ENCODE data around the gene SLC12A3. TPM values are rescaled to one million over a fixed set of nuclear protein-coding genes. Genes with fewer than 3 reads are reported as not detected.

The SLC12A3 gene
- polyA plus RNA-seq, 2 of the 4 experiments (the other 2 are of a cell fraction): 0.08 to 0.09 TPM

GRCh38 chr16:56936950-56937349 lies 71.9 kb downstream of the SLC12A3 start:
- ChIA-PET POLR2A (interaction anchor here (0.6 kb wide), 1 partner anchor 184 kb away, joined by 3 read pairs; no protein-coding TSS in a partner anchor), CTCF (interaction anchor here (0.8 to 1.7 kb wide), 6 partner anchors 9 to 70 kb away, joined by 3 to 6 read pairs (median 4); no protein-coding TSS in a partner anchor)
- TF ChIP-seq TP53 (CRISPR knock-in tag; IDR thresholded peaks at IDR 0.05): no peak
- TF ChIP-seq FOSL2 (IDR thresholded peaks at IDR 0.05): no peak
- no peak for TF ChIP-seq FOSL2 (CRISPR knock-in tag; IDR thresholded peaks at IDR 0.05)
- TF ChIP-seq ZC3H11A (IDR thresholded peaks at IDR 0.05): no peak
- no peak for FAIRE-seq
- Histone ChIP-seq H3K4me2 (peak overlapping the region; percentile 88; the same call in 2 of the 3 replicates), H3K9me3 (no peaks in the 10 kb centered on the region), H3K27ac (peak overlapping the region in 1 of 2 experiments; percentile 57; a peak in 3 of 6 replicates), H3K4me1 (peaks cover 34% of the 10 kb centered on the region), H3K4me3 (no peak overlapping the region)
- 89% methylated on average over 5 of the region's 5 CpGs for WGBS (ENCODE audit: missing lambda C conversion rate)
- no peak for ATAC-seq
- no peak for DNase-seq (ENCODE audit: low read depth in 1 of 2, low spot score in 1 of 2)

DNA sequence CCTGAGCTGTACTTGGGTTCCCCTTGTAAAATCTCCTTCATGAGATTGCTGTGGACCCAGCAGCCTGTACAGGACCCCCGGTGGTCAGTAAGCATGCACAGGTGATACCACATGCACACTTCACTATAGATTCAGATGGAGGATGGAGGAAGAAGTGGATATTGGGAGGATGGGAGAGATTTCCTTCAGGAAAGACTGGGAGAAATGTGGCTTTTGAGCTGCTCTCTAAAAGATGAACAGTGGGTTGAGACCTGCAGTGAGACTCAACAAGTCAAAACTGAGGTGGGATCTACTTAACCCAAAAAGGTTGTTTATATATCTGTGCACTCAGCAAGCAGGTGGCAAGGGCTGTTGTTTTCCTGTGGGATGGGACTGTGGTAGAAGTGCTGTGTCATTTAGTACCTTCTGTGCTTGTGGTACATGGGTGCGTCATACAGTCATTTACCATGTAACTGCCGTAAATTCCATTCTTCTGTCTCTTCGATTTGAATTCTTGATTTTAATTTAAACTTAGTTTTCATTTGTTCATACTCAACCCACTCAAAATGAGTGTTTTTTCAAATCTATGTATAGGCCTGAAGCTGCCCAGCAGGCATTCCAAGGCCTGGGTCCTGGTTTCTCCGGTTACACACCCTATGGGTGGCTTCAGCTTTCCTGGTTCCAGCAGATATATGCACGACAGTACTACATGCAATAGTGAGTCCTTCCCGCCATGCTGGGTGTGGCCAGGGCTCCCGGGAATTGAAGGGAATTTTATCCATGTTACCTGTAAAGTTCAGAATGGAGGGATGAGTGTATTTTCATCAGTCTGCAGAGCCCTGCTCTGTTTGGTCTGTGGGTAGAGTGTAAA lies 73.9 kb downstream of the SLC12A3 start:
- WGBS (ENCODE audit: missing lambda C conversion rate): 88% methylated on average over 8 of the region's 8 CpGs
- ChIA-PET CTCF (no interaction called here), POLR2A (no interaction called here)
- no peak for FAIRE-seq
- no peak overlapping the region for H3K4me3 ChIP-seq
- no peak overlapping the region for H3K4me2 ChIP-seq
- no peaks in the 10 kb centered on the region for H3K9me3 ChIP-seq
- H3K27ac ChIP-seq: no peak overlapping the region
- peaks cover 31% of the 10 kb centered on the region for H3K4me1 ChIP-seq
- ATAC-seq: peak in 1 of 2 experiments; percentile 32; a peak in 3 of 6 replicates
- no peak for DNase-seq (ENCODE audit: low read depth in 1 of 2, low spot score in 1 of 2)
- TF ChIP-seq CHD4 (IDR thresholded peaks at IDR 0.05; ENCODE audit: borderline replicate concordance) (no peak), FOSB (CRISPR knock-in tag; IDR thresholded peaks at IDR 0.05) (no peak), ATOH8 (CRISPR knock-in tag; IDR thresholded peaks at IDR 0.05; ENCODE audit: low read depth) (no peak), TFCP2L1 (CRISPR knock-in tag; IDR thresholded peaks at IDR 0.05) (0 out of 2 replicates have a peak, but pooled peaks have one; percentile 32), ZSCAN20 (CRISPR knock-in tag; IDR thresholded peaks at IDR 0.05) (no peak), CBX8 (IDR thresholded peaks at IDR 0.05) (no peak)

DNA sequence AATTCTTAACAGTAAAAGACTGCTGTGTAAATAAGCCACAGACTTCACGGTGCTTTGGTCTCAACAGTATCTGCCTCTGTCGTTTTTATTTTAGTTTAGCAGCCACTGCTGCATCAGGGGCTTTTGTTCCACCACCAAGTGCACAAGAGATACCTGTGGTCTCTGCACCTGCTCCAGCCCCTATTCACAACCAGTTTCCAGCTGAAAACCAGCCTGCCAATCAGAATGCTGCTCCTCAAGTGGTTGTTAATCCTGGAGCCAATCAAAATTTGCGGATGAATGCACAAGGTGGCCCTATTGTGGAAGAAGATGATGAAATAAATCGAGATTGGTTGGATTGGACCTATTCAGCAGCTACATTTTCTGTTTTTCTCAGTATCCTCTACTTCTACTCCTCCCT lies 74.8 kb downstream of the SLC12A3 start:
- Histone ChIP-seq H3K27ac (no peak overlapping the region), H3K4me2 (no peak overlapping the region), H3K9me3 (no peaks in the 10 kb centered on the region), H3K4me1 (peaks cover 22% of the 10 kb centered on the region; the same call in 2 of the 3 replicates), H3K4me3 (no peak overlapping the region)
- ATAC-seq (no peak; a peak in 1 of 6 replicates), FAIRE-seq (no peak), DNase-seq (ENCODE audit: low read depth in 1 of 2, low spot score in 1 of 2) (no peak)
- CTCF ChIA-PET: no interaction called here
- TF ChIP-seq HEYL (CRISPR knock-in tag; IDR thresholded peaks at IDR 0.05): no peak
- no peak for TF ChIP-seq TP53 (CRISPR knock-in tag; IDR thresholded peaks at IDR 0.05)
- TF ChIP-seq ELK1 (IDR thresholded peaks at IDR 0.05; ENCODE audit: low read depth, low read length): no peak
- no peak for TF ChIP-seq HDAC2 (IDR thresholded peaks at IDR 0.05)
- TF ChIP-seq HOXB5 (CRISPR knock-in tag; IDR thresholded peaks at IDR 0.05): no peak
- no peak for TF ChIP-seq KDM5A (IDR thresholded peaks at IDR 0.05)
- TF ChIP-seq EP300 (IDR thresholded peaks at IDR 0.05): no peak
- no peak for TF ChIP-seq CHD4 (IDR thresholded peaks at IDR 0.05; ENCODE audit: borderline replicate concordance)
- no peak for TF ChIP-seq FOSB (CRISPR knock-in tag; IDR thresholded peaks at IDR 0.05)
- no peak for TF ChIP-seq FOSL2 (IDR thresholded peaks at IDR 0.05)
- no peak for TF ChIP-seq FOSL2 (CRISPR knock-in tag; IDR thresholded peaks at IDR 0.05)
- no peak for TF ChIP-seq RAD21 (conservative IDR thresholded peaks at IDR 0.05 in 1 of 2, IDR thresholded peaks at IDR 0.05 in 1 of 2)
- TF ChIP-seq POLR2A (IDR thresholded peaks at IDR 0.05; ENCODE audit: low read length): no peak
- no peak for TF ChIP-seq RARB (CRISPR knock-in tag; IDR thresholded peaks at IDR 0.05)
- TF ChIP-seq CEBPB (IDR thresholded peaks at IDR 0.05): no peak
- POLR2A ChIA-PET: interaction anchor here (0.6 kb wide), 1 partner anchor 9 kb away, joined by 3 read pairs; no protein-coding TSS in a partner anchor
- 72% methylated on average over 4 of the region's 4 CpGs for WGBS (ENCODE audit: missing lambda C conversion rate)

Measured in A549 (cell line).